ENCODE measurements around the gene GNRHR. TPM values are rescaled to one million over a fixed set of nuclear protein-coding genes. Genes with fewer than 3 reads are reported as not detected.
A peak's percentile ranks its signal among the peaks of the same experiment; 100 is the strongest.

The GNRHR gene
- total RNA-seq, 2 donors from 2014 or later: not detected

- H3K27ac Mint-ChIP-seq: no peak overlapping the region
- ATAC-seq (no peak), DNase-seq (no peak)
- peaks cover 34% of the 10 kb centered on the region for H3K4me1 Mint-ChIP-seq
- H3K4me3 Mint-ChIP-seq: no peak overlapping the region
- no peaks in the 10 kb centered on the region for H3K9me3 ChIP-seq (ENCODE audit: control insufficient read depth, low read length, poor library complexity, severe bottlenecking)
- no peaks in the 10 kb centered on the region for H3K27me3 Mint-ChIP-seq
- H3K36me3 Mint-ChIP-seq (ENCODE audit: low read depth): peaks cover 2% of the 10 kb centered on the region
Observed at GRCh38 chr4:67704843-67705242, 49.3 kb downstream of the GNRHR start.

- ATAC-seq (no peak), DNase-seq (no peak)
- H3K4me1 Mint-ChIP-seq: peaks cover 42% of the 10 kb centered on the region
- H3K27me3 Mint-ChIP-seq: no peaks in the 10 kb centered on the region
- H3K27ac Mint-ChIP-seq: peak overlapping the region; percentile 92
- peak overlapping the region; percentile 70 for H3K4me3 Mint-ChIP-seq
- no peaks in the 10 kb centered on the region for H3K9me3 ChIP-seq (ENCODE audit: control insufficient read depth, low read length, poor library complexity, severe bottlenecking)
- peaks cover 10% of the 10 kb centered on the region for H3K36me3 Mint-ChIP-seq (ENCODE audit: low read depth)
Observed at GRCh38 chr4:67702166-67702565, 52.0 kb downstream of the GNRHR start.

GRCh38 chr4:67701517-67701850 lies 52.7 kb downstream of the GNRHR start:
- H3K27me3 Mint-ChIP-seq: no peaks in the 10 kb centered on the region
- H3K36me3 Mint-ChIP-seq (ENCODE audit: low read depth): peaks cover 8% of the 10 kb centered on the region
- DNase-seq (no peak), ATAC-seq (no peak)
- peak overlapping the region; percentile 92 for H3K27ac Mint-ChIP-seq
- H3K4me1 Mint-ChIP-seq: peaks cover 41% of the 10 kb centered on the region
- H3K4me3 Mint-ChIP-seq: peak overlapping the region; percentile 97
- no peaks in the 10 kb centered on the region for H3K9me3 ChIP-seq (ENCODE audit: control insufficient read depth, low read length, poor library complexity, severe bottlenecking)

GRCh38 chr4:67700738-67701516 lies 53.3 kb downstream of the GNRHR start, which contains the start of gene UBA6:
Gene UBA6 (minus strand): TSS chr4:67701155. CDS start chr4:67701119, 36 bp downstream.
- Mint-ChIP-seq H3K4me1 (peaks cover 40% of the 10 kb centered on the region), H3K36me3 (ENCODE audit: low read depth) (peaks cover 8% of the 10 kb centered on the region), H3K27me3 (no peaks in the 10 kb centered on the region), H3K27ac (peak within 1 kb of the TSS; percentile 92), H3K4me3 (peak within 1 kb of the TSS; percentile 97)
- DNase-seq (peak; percentile 87 to 92 (median 90)), ATAC-seq (peak; percentile 98)
- no peaks in the 10 kb centered on the region for H3K9me3 ChIP-seq (ENCODE audit: control insufficient read depth, low read length, poor library complexity, severe bottlenecking)

- Mint-ChIP-seq H3K27me3 (no peaks in the 10 kb centered on the region), H3K36me3 (ENCODE audit: low read depth) (peaks cover 10% of the 10 kb centered on the region), H3K27ac (peak overlapping the region; percentile 92), H3K4me3 (peak overlapping the region; percentile 97), H3K4me1 (peaks cover 40% of the 10 kb centered on the region)
- DNase-seq (no peak), ATAC-seq (no peak)
- no peaks in the 10 kb centered on the region for H3K9me3 ChIP-seq (ENCODE audit: control insufficient read depth, low read length, poor library complexity, severe bottlenecking)
Observed at GRCh38 chr4:67700116-67700737, 54.0 kb downstream of the GNRHR start.

GRCh38 chr4:67699603-67700002 lies 54.6 kb downstream of the GNRHR start:
- no peak for ATAC-seq
- peak overlapping the region; percentile 97 for H3K4me3 Mint-ChIP-seq
- no peak for DNase-seq
- H3K27me3 Mint-ChIP-seq: no peaks in the 10 kb centered on the region
- H3K27ac Mint-ChIP-seq: peak overlapping the region; percentile 92
- H3K36me3 Mint-ChIP-seq (ENCODE audit: low read depth): peaks cover 10% of the 10 kb centered on the region
- H3K9me3 ChIP-seq (ENCODE audit: control insufficient read depth, low read length, poor library complexity, severe bottlenecking): no peaks in the 10 kb centered on the region
- H3K4me1 Mint-ChIP-seq: peaks cover 40% of the 10 kb centered on the region

- no peaks in the 10 kb centered on the region for H3K27me3 Mint-ChIP-seq
- H3K9me3 ChIP-seq (ENCODE audit: control insufficient read depth, low read length, poor library complexity, severe bottlenecking): no peaks in the 10 kb centered on the region
- peaks cover 31% of the 10 kb centered on the region for H3K4me1 Mint-ChIP-seq
- DNase-seq (no peak), ATAC-seq (no peak)
- H3K36me3 Mint-ChIP-seq (ENCODE audit: low read depth): peaks cover 10% of the 10 kb centered on the region
- peak overlapping the region; percentile 56 for H3K4me3 Mint-ChIP-seq
- H3K27ac Mint-ChIP-seq: peak overlapping the region; percentile 47
Observed at GRCh38 chr4:67697860-67698687, 56.1 kb downstream of the GNRHR start.

- H3K27ac Mint-ChIP-seq: no peak overlapping the region
- H3K27me3 Mint-ChIP-seq: no peaks in the 10 kb centered on the region
- H3K4me1 Mint-ChIP-seq: peaks cover 25% of the 10 kb centered on the region
- peaks cover 15% of the 10 kb centered on the region for H3K36me3 Mint-ChIP-seq (ENCODE audit: low read depth)
- no peak overlapping the region for H3K4me3 Mint-ChIP-seq
- DNase-seq (no peak), ATAC-seq (no peak)
- no peaks in the 10 kb centered on the region for H3K9me3 ChIP-seq (ENCODE audit: control insufficient read depth, low read length, poor library complexity, severe bottlenecking)
Observed at GRCh38 chr4:67696061-67696460, 58.1 kb downstream of the GNRHR start.

- ATAC-seq (no peak), DNase-seq (no peak)
- Mint-ChIP-seq H3K4me1 (peaks cover 28% of the 10 kb centered on the region), H3K4me3 (no peak overlapping the region), H3K27ac (no peak overlapping the region), H3K36me3 (ENCODE audit: low read depth) (peaks cover 19% of the 10 kb centered on the region), H3K27me3 (no peaks in the 10 kb centered on the region)
- no peaks in the 10 kb centered on the region for H3K9me3 ChIP-seq (ENCODE audit: control insufficient read depth, low read length, poor library complexity, severe bottlenecking)
Observed at GRCh38 chr4:67694662-67695061, 59.5 kb downstream of the GNRHR start.

- no peak overlapping the region for H3K27ac Mint-ChIP-seq
- DNase-seq: no peak
- H3K4me1 Mint-ChIP-seq: peaks cover 19% of the 10 kb centered on the region
Observed at GRCh38 chr4:67691328-67691727, 62.9 kb downstream of the GNRHR start.

More at GRCh38 chr4:67691328-67691727, 62.9 kb downstream of the GNRHR start:
- H3K9me3 ChIP-seq (ENCODE audit: control insufficient read depth, low read length, poor library complexity, severe bottlenecking): no peaks in the 10 kb centered on the region
- peaks cover 14% of the 10 kb centered on the region for H3K36me3 Mint-ChIP-seq (ENCODE audit: low read depth)
- no peak for ATAC-seq
- H3K4me3 Mint-ChIP-seq: no peak overlapping the region
- no peaks in the 10 kb centered on the region for H3K27me3 Mint-ChIP-seq

Other genes with a start within 250 kb of the GNRHR start
- gene CENPC, start 208.9 kb downstream of the GNRHR start, total RNA-seq: 100 to 1,000 TPM in 1 of 2 donors, 10 to 100 TPM in 1; 90.0 to 105 TPM
- gene STAP1, start 195.7 kb downstream of the GNRHR start, total RNA-seq: 1 to 10 TPM in 1 of 2 donors, under 1 TPM in 1; 0.50 to 4.1 TPM
- gene UBA6, start 53.2 kb downstream of the GNRHR start, total RNA-seq: 10 to 100 TPM; 43.7 to 54.8 TPM
- gene TMPRSS11D, start 129.6 kb upstream of the GNRHR start, total RNA-seq: not detected
- gene TMPRSS11A, start 209.1 kb upstream of the GNRHR start, total RNA-seq: not detected

Measured in T-helper 17 cell (primary cell).